CD1c-positive myeloid dendritic cell (primary cell): Measurements from ENCODE around the gene RAPGEFL1.
"Not testable (repeated sequence)": the region's sequence is repeated elsewhere in the genome, so short reads cannot be mapped to it uniquely, and the experiment has no call there.

Source experiments
- DNase-seq: peaks from one replicate; pipeline ENCODE4 v3.0.0-alpha.2; 2016; ENCODE audit errors: extremely low spot score

RAPGEFL1 gene

DNA sequence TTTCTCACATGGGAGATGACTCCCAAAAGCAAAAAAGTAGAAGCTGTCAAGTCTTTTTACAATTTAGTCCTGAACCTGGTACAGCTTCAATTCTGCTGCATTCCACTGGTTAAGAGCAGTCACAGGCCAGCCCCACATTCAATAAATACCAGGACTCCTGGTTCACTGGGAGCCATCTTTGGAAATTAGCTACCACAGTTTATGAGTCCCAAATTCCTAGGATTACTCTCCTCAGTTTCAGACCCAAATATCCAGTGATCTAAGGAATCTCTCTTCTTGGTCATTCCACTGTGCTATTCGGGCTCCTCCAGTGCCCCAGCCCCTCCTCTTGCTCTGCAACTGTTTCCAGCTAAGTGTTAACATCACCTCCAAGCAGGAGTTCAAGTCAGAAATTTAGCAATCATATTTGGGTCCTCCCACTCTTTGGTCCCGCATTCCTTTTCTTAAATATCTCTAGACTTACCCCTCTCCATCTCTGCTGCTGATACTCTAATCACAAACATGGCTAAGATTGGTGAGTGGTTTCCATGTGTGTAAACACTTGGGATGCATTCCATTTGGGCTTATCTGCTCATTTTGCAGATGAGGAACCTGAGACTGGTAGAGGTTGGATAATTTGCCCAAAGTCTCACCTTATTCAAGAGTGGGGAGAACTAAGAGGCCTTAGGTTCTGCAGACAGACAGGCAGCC is 32.3 kb downstream of the RAPGEFL1 start:
- DNase-seq = no peak

DNA sequence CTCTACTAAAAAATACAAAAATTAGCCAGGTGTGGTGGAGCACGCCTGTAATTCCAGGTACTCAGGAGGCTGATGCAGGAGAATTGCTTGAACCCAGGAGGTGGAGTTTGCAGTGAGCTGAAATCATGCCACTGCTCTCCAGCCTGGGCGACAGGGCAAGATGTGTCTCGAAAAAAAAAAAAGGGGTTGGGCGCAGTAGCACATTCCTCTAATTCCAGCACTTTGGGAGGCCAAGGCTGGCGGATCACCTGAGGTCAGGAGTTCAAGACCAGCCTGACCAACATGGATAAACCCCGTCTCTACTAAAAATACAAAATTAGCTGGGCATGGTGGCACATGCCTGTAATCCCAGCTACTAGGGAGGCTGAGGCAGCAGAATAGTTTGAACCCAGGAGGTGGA is 36.6 kb downstream of the RAPGEFL1 start:
- DNase-seq = not testable (repeated sequence)

DNA sequence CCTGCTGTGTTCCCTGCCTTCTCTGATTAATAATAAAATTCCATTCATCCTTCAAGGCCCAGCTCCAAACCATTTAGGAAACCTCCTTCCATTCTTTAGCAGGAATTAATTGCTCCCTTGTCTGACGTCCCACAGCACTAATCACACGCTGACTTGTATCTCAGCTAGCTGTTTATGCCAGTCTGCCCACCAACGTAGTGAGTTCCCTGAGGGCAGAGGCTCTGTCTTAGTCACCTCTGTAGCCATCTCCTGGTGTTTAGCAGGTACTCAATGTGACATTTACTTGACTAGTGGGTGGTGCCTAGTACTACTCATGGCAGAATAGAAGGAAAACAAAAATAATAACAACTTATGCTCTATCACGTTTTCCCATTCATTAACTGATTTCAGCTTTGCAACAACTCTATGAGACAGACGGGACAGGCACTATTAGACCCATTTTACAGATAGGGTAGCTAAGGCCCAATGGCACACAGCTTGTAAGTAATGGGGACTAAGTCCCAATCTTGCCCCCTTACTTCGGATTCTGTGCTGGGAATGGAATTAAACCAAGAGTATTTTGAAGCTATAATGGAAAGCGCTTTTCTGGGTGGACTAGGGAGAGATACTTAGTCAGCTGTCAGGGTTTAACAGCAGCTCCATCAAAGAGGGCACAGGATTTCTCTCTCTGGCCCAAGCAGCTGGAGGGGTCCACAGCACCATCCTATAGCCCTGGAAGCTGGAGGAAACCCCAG is 40.9 kb downstream of the RAPGEFL1 start:
- DNase-seq = no peak

DNA sequence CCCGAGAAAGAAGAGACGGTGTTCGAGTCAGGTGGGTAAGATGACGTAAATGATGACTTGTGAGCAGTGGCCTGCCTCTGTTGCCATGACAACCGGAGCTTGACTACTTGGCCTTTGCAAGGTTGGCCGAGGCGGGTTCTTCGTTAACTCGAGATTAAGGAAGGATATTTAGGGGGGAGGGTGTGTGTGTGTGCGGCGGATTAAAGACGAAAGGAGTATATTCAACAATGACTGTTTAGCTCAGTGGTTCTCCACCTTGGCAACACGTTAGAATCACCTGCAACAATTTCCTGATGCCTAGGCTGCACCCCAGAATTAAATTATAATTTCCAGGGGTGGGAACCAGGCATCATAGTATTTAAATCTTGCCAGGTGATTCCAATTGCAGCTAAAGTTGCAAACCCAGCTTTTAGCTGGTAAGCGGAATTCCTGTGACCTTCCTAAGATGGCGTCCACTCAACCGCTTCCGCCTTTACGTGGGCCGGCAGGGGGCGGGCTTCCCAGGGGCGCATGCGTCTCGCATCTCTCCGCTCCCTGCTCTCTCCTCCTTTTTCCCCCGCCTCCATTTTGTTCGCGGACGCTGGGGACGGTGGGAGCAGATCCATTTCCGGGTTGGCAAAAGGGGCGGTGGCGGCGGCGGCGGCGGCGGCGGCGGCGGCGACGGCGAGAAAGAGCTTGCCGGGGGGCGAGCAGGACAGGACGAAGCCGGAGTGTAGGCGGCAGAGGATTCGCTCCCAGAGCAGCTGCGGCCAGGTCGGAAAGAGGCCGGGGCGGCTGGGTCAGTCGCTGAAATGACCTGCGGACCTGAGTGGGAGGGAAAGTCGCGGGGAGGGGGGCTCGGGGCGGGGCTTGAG is 41.7 kb downstream of the RAPGEFL1 start, which contains the start of gene WIPF2:
Gene WIPF2, plus strand, starts transcription at position 565 of the 854 bp plus-strand sequence. CDS start 37,156 bp downstream, outside the sequence.
- DNase-seq = peak; percentile 98

DNA sequence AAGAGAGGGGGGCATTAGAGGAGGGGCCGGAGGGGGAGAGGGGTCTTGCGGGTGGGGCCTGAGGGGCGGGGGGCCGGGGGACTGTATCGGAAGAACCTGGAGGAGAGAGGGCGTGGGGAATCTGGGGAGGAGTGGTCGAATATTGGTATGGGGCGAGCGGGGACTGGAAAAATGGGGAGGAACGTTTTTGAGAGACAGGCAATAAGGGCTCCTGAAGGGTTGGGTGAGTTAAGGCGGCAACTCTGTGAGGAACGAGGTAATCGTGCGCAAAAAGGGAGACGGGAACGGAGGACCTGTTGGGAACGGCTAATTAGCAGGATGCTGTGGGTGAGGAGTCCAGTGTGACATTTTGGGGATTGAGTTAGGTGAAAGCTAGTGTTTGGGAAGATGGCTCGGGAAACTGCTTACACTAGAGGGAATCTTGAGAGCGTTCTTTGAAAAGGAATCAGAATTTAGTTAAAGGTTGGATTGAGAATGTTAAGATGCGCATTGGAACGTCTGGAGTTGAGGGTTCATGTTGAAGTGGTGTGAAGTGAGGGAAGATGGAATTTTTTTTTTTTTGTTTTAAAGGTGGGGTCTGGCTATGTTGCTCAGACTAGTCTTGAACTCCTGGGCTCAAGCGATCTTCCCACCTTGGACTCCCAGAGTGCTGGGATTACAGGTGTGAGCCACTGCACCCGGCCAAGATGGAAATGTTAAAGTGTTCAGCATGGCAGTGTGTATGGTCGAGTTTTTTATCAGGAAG is 42.5 kb downstream of the RAPGEFL1 start:
- peak; percentile 42 for DNase-seq

DNA sequence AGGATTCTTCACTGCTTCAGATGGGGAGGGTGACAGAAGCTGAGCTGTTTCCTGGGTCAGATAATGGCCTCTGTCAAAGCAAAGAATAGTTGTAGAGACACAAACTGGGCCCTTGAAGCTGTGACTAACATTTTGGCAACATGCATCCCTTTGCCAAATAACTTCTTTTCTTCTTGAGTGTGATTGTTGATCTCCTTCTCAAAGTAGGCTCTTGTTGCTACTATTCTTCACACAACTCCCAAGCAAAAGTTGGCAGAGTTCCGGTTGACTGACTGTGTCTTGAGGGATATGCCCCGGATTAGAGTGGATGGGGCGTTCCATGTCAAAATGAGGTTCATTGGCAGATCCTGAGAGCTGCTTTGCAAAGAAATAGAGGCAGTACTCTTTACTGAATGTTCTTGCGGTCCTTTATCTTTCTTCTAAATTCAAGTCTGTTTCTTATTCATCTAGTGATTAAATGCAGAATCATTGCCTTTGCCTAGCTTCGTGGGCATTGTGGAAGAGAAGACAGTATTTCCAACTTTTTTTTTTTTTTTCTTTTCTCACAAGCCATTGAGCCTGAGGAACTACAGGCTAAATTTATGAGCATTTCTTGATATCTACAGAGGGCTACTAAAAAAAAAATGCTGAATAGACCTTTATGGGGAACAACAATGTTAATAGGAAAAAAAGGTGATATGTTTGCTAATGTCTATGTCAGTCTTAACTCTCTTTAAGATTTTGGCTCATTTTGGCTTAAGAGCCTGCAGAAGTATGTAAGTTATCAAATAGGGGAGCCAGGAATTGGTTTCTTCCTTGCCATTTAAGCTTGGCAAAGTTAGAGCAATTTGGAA is 47.7 kb downstream of the RAPGEFL1 start:
- DNase-seq = no peak

DNA sequence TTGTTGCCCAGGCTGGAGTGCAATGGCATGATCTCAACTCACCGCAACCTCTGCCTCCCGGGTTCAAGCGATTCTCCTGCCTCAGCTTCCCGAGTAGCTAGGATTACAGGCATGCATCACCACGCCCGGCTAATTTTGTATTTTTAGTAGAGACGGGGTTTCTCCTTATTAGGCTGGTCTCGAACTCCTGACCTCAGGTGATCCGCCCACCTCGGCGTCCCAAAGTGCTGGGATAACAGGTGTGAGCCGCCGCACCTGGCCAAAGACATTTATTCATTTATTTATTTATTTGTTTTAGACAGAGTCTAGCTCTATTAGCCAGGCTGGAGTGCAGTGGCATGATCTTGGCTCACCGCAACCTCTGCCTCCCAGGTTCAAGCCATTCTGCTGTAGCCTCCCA is 51.9 kb downstream of the RAPGEFL1 start:
- DNase-seq = not testable (repeated sequence)

DNA sequence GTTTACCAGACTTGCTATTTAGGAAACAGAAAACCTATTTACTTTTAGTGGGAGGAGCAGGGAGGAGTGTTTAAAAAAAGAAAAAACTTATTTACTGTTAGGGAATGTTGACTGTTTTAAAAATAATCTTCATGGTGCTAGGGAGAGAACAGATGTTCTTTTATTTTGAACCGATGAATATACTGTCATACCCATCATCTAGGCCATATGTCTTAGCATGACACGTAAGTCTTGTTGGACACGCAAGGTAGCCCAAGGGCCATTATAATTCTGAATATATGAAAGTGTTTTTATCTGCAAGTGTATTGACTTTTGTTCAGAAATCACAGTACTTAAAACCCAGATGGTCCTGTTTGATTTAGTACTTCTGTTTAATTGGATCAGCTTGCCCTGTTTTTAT is 53.4 kb downstream of the RAPGEFL1 start:
- DNase-seq = no peak

DNA sequence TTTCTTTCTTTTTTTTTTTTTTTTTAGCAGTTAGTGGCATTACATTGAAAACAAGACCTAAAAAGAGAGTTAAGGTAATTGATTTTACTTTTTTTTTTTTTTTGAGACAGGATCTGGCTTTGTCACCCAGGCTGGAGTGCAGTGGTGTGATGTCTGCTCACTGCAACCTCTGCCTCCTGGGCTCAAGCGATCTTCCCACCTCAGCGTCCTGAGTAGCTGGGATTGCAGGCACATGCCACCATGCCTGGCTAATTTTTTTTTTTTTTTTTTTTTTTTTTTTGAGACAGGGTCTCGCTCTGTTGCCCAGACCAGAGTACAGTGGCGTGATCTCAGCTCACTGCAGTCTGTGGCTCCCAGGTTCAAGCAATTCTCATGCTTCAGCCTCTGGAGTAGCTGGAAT is 54.7 kb downstream of the RAPGEFL1 start:
- DNase-seq = not testable (repeated sequence)

DNA sequence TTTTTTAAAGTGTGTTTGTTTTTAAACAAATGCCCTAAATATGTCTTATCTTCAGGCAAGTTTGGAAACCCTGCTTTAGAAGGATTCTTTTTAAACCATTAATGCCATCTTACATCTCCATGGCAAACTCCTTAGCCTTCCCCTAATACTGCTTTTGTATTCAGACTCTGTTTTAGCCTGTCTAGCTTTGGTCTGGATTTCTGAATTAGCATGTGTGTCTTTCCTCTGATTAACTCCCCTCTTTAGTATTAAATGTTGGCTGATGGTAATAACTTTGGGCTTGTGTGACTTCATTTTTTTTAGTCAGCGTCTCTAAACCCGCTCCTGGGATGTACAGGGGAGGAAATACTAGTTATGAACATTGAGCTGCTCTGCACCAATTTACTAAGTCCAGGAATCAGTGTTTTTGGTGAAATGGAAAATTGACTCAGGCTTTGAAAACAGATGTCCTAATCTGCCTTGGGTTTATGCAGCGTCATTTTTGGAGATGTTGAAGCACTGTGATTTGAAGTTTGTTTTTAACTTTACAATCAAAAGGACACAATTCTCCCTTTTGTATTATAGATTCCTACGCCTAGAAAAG is 64.1 kb downstream of the RAPGEFL1 start:
- DNase-seq = no peak

DNA sequence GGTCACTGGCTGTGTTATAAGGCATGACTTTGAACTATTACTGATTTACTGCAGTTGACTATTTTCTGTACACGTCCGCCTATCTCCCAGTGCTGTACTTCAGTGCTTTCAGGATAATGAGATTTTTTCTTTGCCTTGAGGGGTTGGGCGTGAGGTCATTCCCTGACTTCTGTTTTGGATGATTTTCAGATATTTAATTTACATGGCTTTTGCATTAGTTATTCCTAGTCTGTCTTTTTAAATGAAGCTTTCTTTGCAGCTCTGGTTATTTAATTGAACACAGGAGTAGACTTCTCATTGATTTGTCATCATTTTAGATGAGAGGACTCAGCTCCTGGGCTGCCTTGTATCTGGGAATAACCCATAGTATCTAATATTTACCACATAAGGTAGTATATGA is 65.5 kb downstream of the RAPGEFL1 start:
- no peak for DNase-seq

DNA sequence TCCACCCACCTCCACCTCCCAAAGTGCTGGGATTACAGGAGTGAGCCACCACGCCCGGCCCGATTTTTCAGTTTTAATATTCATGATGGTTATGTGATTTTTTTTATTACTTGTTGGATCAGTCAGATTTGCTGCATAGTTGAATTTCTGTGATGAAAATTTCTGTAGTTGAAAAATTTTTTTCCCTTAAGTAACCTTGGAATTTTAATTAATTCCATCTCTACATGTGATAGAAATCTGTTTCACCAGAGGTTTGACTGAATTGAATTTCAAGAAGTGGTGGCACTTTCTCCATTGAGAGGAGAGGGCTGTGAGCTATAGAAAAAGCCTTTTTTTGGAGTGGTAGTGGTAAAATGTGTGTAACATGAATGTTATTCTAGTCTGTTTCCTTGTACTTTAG is 66.5 kb downstream of the RAPGEFL1 start:
- DNase-seq = no peak

DNA sequence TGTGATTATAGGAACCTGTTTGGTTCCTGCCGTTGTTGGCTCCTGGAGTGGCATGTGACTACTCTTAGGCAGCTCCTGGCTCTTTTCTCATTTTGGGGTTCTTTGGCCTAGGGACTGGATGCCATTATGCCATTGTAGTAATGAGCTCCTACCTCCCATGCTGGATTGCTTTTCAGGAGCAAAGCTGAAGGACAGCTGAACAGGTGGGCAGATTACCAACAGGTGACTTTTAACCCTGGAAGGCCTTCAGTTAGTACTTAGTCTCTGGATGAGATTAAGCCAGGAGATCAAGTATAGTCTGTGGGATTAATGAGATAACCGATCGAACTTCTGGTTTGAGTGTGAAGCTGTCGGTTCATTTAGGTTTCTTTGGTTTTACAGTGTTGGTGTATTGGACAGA is 67.0 kb downstream of the RAPGEFL1 start:
- DNase-seq = no peak
